Posterior cingulate gyrus (tissue), 11 donors: ENCODE measurements around the gene ZFPM1.
A peak's percentile ranks its signal among the peaks of the same experiment; 100 is the strongest.

Source experiments
- DNase-seq, 10 donors: peaks; one replicate each; pipeline versions ENCODE4 v3.0.0 to v3.0.0-alpha.2; 2020 to 2021; ENCODE audit warnings: mixed read lengths in 3 of 10
- intact Hi-C: fragments of 100-400 bp; cut with DNase I; formaldehyde crosslinking; loops from one replicate; pipeline ENCODE4 v1.15.1; 2023

ZFPM1 gene

DNA sequence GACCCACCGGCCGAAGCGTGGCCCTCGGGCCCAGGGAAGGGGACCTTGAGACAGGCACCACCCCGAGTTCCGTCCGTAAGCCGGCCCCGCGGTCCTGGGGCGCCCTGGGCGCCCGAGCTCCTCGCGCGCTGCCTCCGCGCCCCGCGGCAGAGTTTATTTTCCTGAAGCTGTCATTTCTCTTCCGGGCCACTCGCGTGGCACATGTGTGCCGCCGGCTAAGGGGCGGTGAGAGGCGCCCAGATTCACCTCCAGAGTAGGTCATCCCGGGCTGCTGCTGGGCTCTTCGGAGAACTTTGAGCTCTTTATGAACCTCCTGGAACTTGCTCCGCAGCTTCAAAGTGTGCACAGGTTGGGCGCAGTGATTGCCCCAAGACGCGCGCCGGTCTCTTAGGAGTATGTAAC, 117.6 kb downstream of the ZFPM1 start:
- intact Hi-C loops = loop anchor here (1.0 to 5.0 kb wide), 2 partner anchors 38 to 93 kb away; partner anchors contain the start of gene MVD
- DNase-seq = peak in 4 of 10 donors; percentile 24 to 92 (median 80)

DNA sequence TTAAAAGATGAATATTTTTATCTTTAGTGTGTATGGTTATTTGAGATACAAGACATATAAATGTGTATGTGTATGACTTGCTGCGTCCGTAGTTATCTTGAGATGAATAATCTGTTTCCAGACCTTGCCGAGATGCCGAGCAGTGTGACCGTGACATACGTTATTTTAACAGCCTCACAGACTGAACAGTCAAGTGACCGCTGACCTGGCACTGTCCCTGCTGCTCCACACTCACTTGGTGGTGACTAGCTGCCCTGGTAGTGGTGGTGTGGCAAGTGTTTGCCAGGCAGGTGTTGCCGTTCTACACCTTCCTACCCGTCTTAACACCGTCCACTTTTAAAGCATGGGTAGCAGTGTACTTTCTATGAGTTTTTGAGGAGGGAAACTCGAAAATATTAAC, 122.2 kb downstream of the ZFPM1 start:
- intact Hi-C loops = no loop called here
- DNase-seq = no peak

DNA sequence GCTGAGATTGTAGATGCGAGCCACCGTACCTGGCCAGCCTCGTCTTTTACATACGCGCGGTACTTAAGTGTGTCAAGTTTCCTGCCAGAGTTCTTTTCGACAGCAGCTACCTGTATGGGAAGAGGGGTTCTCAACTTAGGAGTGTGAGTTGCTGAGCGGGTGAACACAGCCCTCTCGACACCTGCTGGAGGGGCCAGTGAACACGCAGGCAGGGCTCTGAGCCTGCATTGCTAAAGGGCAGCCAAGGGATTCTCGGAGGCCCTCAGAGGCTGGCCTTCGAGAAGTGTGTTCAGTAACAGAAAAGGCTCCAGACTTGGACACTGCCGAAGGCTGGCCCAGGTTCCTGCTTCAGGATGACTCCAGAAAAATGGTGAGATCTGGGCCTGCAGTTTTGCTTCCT, 123.2 kb downstream of the ZFPM1 start:
- intact Hi-C loops = no loop called here
- DNase-seq = no peak

DNA sequence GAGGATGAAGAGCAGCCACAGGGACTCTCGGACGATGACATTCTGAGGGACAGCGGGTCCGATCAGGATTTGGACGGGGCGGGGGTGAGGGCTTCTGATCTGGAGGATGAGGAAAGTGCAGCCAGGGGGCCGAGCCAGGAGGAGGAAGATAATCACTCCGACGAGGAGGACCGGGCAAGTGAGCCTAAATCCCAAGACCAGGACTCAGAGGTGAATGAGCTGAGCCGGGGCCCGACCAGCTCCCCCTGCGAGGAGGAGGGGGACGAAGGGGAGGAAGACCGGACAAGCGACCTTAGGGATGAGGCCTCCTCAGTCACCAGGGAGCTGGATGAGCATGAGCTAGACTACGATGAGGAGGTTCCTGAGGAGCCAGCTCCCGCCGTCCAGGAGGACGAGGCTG, 124.1 kb downstream of the ZFPM1 start:
- intact Hi-C loops = no loop called here
- peak in 1 of 10 donors; percentile 47 for DNase-seq

DNA sequence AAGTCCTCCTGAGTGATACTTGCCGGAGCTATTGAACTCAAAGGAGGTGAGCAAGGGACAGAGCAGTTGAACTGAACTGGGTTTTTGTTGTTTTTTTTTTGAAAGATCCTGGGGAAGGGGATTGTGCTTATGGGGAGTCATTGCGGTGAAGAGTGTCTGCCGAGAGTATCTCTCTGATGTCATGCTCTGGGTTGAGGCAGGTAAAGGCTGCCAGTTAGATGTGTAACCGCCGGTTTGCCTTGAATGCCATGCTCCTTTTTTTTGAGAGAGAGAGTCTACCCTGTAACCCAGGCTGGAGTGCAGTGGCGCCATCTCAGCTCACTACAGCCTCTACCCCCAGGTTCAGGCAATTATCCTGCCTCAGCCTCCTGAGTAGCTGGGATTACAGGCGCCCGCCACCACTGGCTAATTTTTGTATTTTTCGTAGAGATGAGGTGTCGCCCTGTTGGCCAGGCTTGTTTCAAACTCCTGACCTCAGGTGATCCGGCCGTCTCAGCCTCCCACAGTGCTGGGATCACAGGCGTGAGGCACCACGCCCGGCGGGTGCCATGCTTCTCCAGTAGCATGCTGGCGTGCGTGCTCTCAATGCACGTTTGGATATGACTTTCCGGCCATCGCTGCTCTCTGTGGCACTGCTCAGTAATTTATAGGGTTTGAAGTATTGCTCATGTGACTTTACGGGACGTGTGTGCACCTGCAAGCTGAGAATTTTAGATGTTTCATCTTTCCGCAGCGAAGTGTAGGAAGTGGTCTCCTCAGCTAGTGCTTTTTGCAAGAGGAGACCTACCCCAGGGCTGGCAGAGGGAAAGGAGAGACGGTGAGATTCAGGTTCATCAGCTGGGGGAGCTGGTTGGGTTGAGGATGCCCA, 125.6 kb downstream of the ZFPM1 start:
- intact Hi-C loops = no loop called here
- peak in 1 of 10 donors; percentile 64 for DNase-seq

DNA sequence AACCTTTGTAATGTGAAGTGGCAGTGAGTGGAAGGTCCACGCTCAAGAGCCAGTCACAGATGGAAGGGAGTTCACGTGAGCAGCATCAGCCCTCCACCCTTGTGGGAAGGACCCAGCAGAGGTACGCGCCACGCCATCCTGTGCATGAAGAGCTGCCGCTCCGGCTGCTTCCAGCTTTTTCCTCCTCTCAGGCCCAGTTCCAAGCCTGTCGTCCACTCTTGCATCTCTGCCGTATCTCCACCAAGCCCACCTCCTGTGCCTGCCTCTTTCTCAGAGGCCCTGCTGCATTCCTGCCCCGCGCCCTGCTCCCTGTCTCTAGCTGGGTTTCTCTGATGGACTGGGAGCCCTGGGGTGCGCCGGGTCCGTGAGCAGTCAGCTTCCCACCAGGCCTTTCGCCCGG, 127.3 kb downstream of the ZFPM1 start:
- DNase-seq = peak in 2 of 10 donors; percentile 59 to 64
- intact Hi-C loops = no loop called here

DNA sequence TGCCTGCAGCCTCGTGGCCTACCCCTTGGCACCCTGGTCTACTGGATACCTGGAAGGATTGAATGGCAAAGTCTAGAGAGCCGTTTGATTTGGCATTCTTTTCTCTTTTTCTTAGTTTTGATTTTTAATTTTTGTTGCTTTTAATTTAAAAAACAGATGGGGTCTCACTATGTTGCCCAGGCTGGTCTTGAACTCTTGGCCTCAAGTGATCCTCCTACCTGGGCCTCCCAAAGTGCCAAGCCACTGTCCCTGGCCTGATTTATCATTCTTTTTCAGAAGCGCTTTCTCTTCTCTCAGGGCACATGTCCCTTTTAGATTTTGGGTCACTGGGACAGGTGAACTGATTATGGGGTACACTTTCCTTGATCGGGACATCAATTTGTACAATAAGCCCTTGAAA, 128.0 kb downstream of the ZFPM1 start:
- DNase-seq = peak in 1 of 10 donors; percentile 39
- intact Hi-C loops = no loop called here

DNA sequence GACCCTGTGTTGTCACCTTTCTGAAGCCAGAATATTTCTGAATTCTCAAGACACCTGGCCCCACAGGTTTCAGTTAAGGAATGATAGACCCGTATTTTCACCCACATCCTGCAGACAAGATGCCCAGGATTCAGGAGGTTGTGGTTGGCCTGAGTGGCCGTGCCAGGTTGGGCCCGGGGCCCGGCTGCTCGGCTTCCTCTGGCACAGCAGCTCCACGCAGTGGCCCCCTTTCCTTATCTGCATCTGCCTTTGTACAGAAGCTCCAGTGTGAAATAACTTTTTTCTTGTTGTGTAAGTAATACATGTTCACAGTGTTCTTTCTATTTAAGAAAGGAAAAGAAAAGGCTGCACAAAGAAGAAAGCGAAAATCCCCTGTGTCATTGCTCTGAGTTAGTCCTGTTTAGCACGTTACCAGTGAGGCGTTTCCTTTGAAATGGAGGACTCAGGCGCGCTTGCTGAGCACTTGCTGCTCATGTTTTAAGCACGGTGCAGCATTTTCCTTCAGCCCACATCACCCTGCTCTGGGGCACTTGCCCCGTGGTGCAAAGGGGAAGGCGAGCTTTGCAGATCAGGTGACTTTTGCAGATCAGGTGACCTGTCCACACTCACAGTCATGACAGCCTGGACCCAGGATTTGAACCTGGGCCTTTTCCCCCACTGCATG, 130.0 kb downstream of the ZFPM1 start:
- peak in 1 of 10 donors; percentile 42 for DNase-seq
- intact Hi-C loops = no loop called here

DNA sequence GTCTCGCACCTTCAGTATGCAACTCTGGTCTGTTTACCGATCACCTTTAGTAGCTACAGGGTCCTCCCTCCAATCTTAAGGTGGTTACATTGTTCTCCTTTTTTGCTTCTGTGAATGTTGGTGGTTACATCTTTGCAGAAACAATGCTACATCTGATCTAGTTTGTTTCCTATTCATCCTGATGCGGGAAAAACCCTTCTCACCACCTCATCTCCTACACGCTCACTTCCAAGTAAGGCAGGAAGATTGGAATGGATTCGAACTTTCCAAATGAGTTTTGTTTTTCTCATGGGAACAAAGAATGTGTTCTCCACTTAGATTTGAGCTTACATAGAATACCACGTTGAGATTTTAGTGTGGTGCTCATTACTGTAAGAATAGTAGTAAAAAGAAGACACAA, 131.6 kb downstream of the ZFPM1 start:
- intact Hi-C loops = no loop called here
- DNase-seq = no peak

DNA sequence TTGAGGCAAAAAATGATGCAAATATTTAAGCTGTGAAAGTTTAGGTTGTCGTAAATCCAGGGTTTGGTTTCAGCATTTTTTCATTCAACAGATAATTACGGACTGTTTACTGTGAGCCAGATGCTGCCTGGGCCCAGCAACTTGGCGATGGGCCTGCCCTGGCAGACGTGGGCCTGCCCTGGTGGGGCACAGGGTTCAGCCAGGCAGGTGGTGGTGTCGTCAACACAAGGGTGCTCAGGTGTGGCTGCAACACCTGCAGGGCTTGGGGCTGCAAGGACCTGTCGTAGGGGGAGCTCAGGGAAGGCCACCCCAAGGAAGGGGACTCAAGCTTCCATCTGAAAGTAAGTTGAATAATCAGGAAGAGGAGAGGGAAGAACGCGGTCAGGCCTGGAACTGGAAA, 132.2 kb downstream of the ZFPM1 start:
- DNase-seq = peak in 2 of 10 donors; percentile 60 to 81
- intact Hi-C loops = no loop called here

DNA sequence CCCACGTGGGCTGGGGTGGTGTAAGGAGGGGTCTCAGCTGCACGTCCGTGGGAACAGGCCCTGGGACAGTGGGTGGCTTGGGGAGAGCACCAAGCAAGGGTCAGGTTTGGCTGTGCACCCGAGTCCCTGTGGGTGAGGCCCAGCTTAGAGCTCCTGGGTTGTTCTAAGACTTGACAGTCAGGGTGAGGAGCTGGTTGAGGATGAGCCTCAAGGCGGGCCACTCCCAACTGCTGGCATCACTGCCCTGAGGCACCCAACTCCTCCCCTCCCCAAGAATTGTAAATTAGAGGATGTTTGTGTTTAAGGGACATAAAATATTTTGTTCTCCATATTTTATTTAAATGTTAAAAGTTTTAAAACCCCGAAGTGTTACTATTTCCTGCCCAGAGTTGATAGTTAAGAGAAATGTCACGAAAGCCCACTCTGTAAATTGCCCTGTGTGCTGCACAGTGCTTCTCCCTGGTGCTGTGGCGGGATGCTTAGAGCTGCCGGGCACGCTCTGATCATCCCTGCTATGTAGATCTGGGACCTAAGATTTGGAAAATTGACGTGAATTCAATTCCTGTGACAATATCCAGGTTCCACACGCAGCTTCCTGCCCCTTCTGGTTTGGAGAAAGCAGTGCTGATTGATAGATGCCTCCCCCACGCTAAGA, 133.0 kb downstream of the ZFPM1 start:
- peak in 2 of 10 donors; percentile 49 to 75 for DNase-seq
- intact Hi-C loops = no loop called here
